Prostate gland (tissue), 2 donors: ENCODE data around the gene GPR31.

Experiments
- CTCF ChIP-seq, 4 experiments: fragments of 200-600 bp in 2 of 4; fragments of 450-650 bp in 2 of 4; sonication (generic) in 2 of 4; IDR thresholded peaks; 1 replicate in 3 of 4; 2 replicates in 1 of 4; pipeline ENCODE4 v1.5.1; 2016 to 2019; ENCODE audit warnings: antibody characterized with exemption in 4 of 4, mild to moderate bottlenecking in 2 of 4, moderate library complexity in 2 of 4
- POLR2A ChIP-seq: fragments of 450-650 bp; IDR thresholded peaks from one replicate; pipeline ENCODE4 v1.6.1; 2016; ENCODE audit warnings: antibody characterized with exemption, mild to moderate bottlenecking

GRCh38 chr6:167122827-167123657, 34.7 kb downstream of the GPR31 start, which contains the start of gene CCR6:
- TF ChIP-seq CTCF (IDR thresholded peaks at IDR 0.05) (no peak), POLR2A (no peak)
